Activated T-helper 17 cell treated with anti-CD3 and anti-CD28 coated beads, Interleukin-2, amount 50 U/mL, for 72 hours (primary cell): ENCODE results near the gene PEPD. TPM values are rescaled to one million over a fixed set of nuclear protein-coding genes. Genes with fewer than 3 reads are reported as not detected.

Source experiments
- ATAC-seq: fragments of 150-1000 bp; cut with Tn5 transposase; replicated peaks from 2 replicates; pipeline ENCODE4 v1.10.0; 2021; ENCODE audit warnings: mild to moderate bottlenecking, moderate library complexity
- H3K27ac Mint-ChIP-seq: one replicate; pipeline ENCODE4 v1.8.0; 2022; ENCODE audit warnings: mixed read lengths
- H3K27me3 Mint-ChIP-seq: one replicate; pipeline ENCODE4 v1.8.0; 2022; ENCODE audit warnings: mixed read lengths
- H3K36me3 Mint-ChIP-seq: one replicate; pipeline ENCODE4 v1.8.0; 2022; ENCODE audit warnings: low read depth, mild to moderate bottlenecking, mixed read lengths
- H3K4me1 Mint-ChIP-seq: one replicate; pipeline ENCODE4 v1.8.0; 2022; ENCODE audit warnings: mixed read lengths
- H3K4me3 Mint-ChIP-seq: one replicate; pipeline ENCODE4 v1.8.0; 2022; ENCODE audit warnings: mild to moderate bottlenecking, mixed read lengths
- H3K9me3 Mint-ChIP-seq: one replicate; pipeline ENCODE4 v1.8.0; 2022; ENCODE audit warnings: mixed read lengths
- total RNA-seq, 2 donors: library from RNA; stranded (reverse); gene quantifications; one replicate each; pipeline ENCODE4 v1.2.3, GENCODE V29; 2022

Gene PEPD
- total RNA-seq, 2 donors from 2014 or later = 16.4 to 33.1 TPM

- no peaks in the 10 kb centered on the region for H3K36me3 Mint-ChIP-seq
- no peak overlapping the region for H3K27ac Mint-ChIP-seq
- no peak overlapping the region for H3K4me3 Mint-ChIP-seq
- H3K9me3 Mint-ChIP-seq = no peaks in the 10 kb centered on the region
- no peak for ATAC-seq
- H3K4me1 Mint-ChIP-seq = peaks cover 6% of the 10 kb centered on the region
- H3K27me3 Mint-ChIP-seq = no peaks in the 10 kb centered on the region
Observed at GRCh38 chr19:33403973-33404304, 117.7 kb downstream of the PEPD start.

GRCh38 chr19:33403221-33403972, 118.2 kb downstream of the PEPD start:
- peaks cover 6% of the 10 kb centered on the region for H3K4me1 Mint-ChIP-seq
- no peaks in the 10 kb centered on the region for H3K27me3 Mint-ChIP-seq
- H3K9me3 Mint-ChIP-seq = no peaks in the 10 kb centered on the region
- H3K27ac Mint-ChIP-seq = no peak overlapping the region
- no peak for ATAC-seq
- H3K36me3 Mint-ChIP-seq = no peaks in the 10 kb centered on the region
- H3K4me3 Mint-ChIP-seq = no peak overlapping the region

- ATAC-seq = no peak
- Mint-ChIP-seq H3K4me1 (peaks cover 6% of the 10 kb centered on the region), H3K4me3 (no peak overlapping the region), H3K36me3 (no peaks in the 10 kb centered on the region), H3K27ac (no peak overlapping the region), H3K9me3 (no peaks in the 10 kb centered on the region), H3K27me3 (no peaks in the 10 kb centered on the region)
Observed at GRCh38 chr19:33402421-33403220, 119.0 kb downstream of the PEPD start.

GRCh38 chr19:33401683-33402420, 119.7 kb downstream of the PEPD start:
- Mint-ChIP-seq H3K36me3 (no peaks in the 10 kb centered on the region), H3K9me3 (no peaks in the 10 kb centered on the region), H3K27ac (no peak overlapping the region), H3K4me3 (no peak overlapping the region), H3K4me1 (peaks cover 6% of the 10 kb centered on the region), H3K27me3 (no peaks in the 10 kb centered on the region)
- no peak for ATAC-seq

- Mint-ChIP-seq H3K27ac (no peak overlapping the region), H3K4me1 (peaks cover 3% of the 10 kb centered on the region), H3K27me3 (no peaks in the 10 kb centered on the region), H3K4me3 (no peak overlapping the region), H3K9me3 (no peaks in the 10 kb centered on the region), H3K36me3 (no peaks in the 10 kb centered on the region)
- no peak for ATAC-seq
Observed at GRCh38 chr19:33400856-33401682, 120.5 kb downstream of the PEPD start.

GRCh38 chr19:33399745-33400681, 121.6 kb downstream of the PEPD start:
- no peak overlapping the region for H3K4me3 Mint-ChIP-seq
- no peaks in the 10 kb centered on the region for H3K27me3 Mint-ChIP-seq
- no peaks in the 10 kb centered on the region for H3K9me3 Mint-ChIP-seq

GRCh38 chr19:33399081-33399744, 122.4 kb downstream of the PEPD start:
- Mint-ChIP-seq H3K4me3 (no peak overlapping the region), H3K27ac (no peak overlapping the region), H3K27me3 (no peaks in the 10 kb centered on the region), H3K36me3 (no peaks in the 10 kb centered on the region), H3K9me3 (no peaks in the 10 kb centered on the region), H3K4me1 (no peaks in the 10 kb centered on the region)
- ATAC-seq = no peak

More at GRCh38 chr19:33399745-33400681, 121.6 kb downstream of the PEPD start:
- Mint-ChIP-seq H3K27ac (no peak overlapping the region), H3K36me3 (no peaks in the 10 kb centered on the region), H3K4me1 (no peaks in the 10 kb centered on the region)
- ATAC-seq = no peak

- no peak overlapping the region for H3K4me3 Mint-ChIP-seq
- H3K27ac Mint-ChIP-seq = no peak overlapping the region
- H3K36me3 Mint-ChIP-seq = no peaks in the 10 kb centered on the region
- no peaks in the 10 kb centered on the region for H3K4me1 Mint-ChIP-seq
- H3K9me3 Mint-ChIP-seq = no peaks in the 10 kb centered on the region
- H3K27me3 Mint-ChIP-seq = no peaks in the 10 kb centered on the region
- no peak for ATAC-seq
Observed at GRCh38 chr19:33398361-33399060, 123.1 kb downstream of the PEPD start.

GRCh38 chr19:33397536-33398360, 123.8 kb downstream of the PEPD start:
- no peaks in the 10 kb centered on the region for H3K9me3 Mint-ChIP-seq
- H3K27me3 Mint-ChIP-seq = no peaks in the 10 kb centered on the region
- no peak for ATAC-seq
- H3K27ac Mint-ChIP-seq = no peak overlapping the region
- H3K36me3 Mint-ChIP-seq = no peaks in the 10 kb centered on the region
- no peaks in the 10 kb centered on the region for H3K4me1 Mint-ChIP-seq
- H3K4me3 Mint-ChIP-seq = no peak overlapping the region

GRCh38 chr19:33396701-33397535, 124.7 kb downstream of the PEPD start:
- H3K4me1 Mint-ChIP-seq = no peaks in the 10 kb centered on the region
- no peak overlapping the region for H3K27ac Mint-ChIP-seq
- H3K4me3 Mint-ChIP-seq = no peak overlapping the region
- ATAC-seq = no peak
- no peaks in the 10 kb centered on the region for H3K27me3 Mint-ChIP-seq
- no peaks in the 10 kb centered on the region for H3K9me3 Mint-ChIP-seq
- H3K36me3 Mint-ChIP-seq = no peaks in the 10 kb centered on the region
